H9 (cell line): ENCODE measurements around the gene TMEM255A. TPM values are rescaled to one million over a fixed set of nuclear protein-coding genes. Genes with fewer than 3 reads are reported as not detected.

ENCODE experiments used
- DNase-seq: peaks from one replicate; pipeline ENCODE4 v3.0.0-alpha.2; 2017
- H2AFZ ChIP-seq: one replicate; pipeline ENCODE4 v1.6.1; 2013; ENCODE audit warnings: mild to moderate bottlenecking, low read length, control low read depth, moderate library complexity
- H2AK5ac ChIP-seq: 2 replicates; pipeline ENCODE4 v1.6.1; 2013; ENCODE audit warnings: low read length, control low read depth, mixed read lengths; ENCODE audit not compliant: insufficient read length
- H2BK120ac ChIP-seq: one replicate; pipeline ENCODE4 v1.6.1; 2013; ENCODE audit warnings: low read depth, mild to moderate bottlenecking, low read length, control low read depth, inconsistent platforms; ENCODE audit not compliant: poor library complexity, severe bottlenecking
- H2BK12ac ChIP-seq: 2 replicates; pipeline ENCODE4 v1.6.1; 2013; ENCODE audit warnings: low read length, control low read depth, mixed read lengths, low read depth; ENCODE audit not compliant: insufficient read length
- H2BK15ac ChIP-seq: 2 replicates; pipeline ENCODE4 v1.6.1; 2013; ENCODE audit warnings: low read depth, low read length, control low read depth
- H2BK20ac ChIP-seq: one replicate; pipeline ENCODE4 v1.6.1; 2013; ENCODE audit warnings: low read depth, mild to moderate bottlenecking, low read length, control low read depth, inconsistent platforms; ENCODE audit not compliant: poor library complexity, severe bottlenecking
- H2BK5ac ChIP-seq: 2 replicates; pipeline ENCODE4 v1.6.1; 2013; ENCODE audit warnings: low read length, control low read depth, mixed read lengths; ENCODE audit not compliant: insufficient read length
- H3K14ac ChIP-seq: 2 replicates; pipeline ENCODE4 v1.6.1; 2013; ENCODE audit warnings: low read length, control low read depth; ENCODE audit not compliant: insufficient read depth
- H3K18ac ChIP-seq: 2 replicates; pipeline ENCODE4 v1.6.1; 2013; ENCODE audit warnings: low read depth, mild to moderate bottlenecking, mixed read lengths, low read length, control low read depth; ENCODE audit not compliant: insufficient read length
- H3K23ac ChIP-seq: 2 replicates; pipeline ENCODE4 v1.6.1; 2013; ENCODE audit warnings: low read length, control low read depth, mixed read lengths, low read depth; ENCODE audit not compliant: insufficient read length
- H3K23me2 ChIP-seq: 2 replicates; pipeline ENCODE4 v1.6.1; 2013; ENCODE audit warnings: low read depth, mild to moderate bottlenecking, mixed read lengths, low read length, control low read depth; ENCODE audit not compliant: insufficient read length, poor library complexity, severe bottlenecking
- H3K27ac ChIP-seq: 2 replicates; pipeline ENCODE4 v1.5.1; 2013; ENCODE audit warnings: low read length, control low read depth, mixed read lengths, low read depth; ENCODE audit not compliant: insufficient read length
- H3K27me3 ChIP-seq: 2 replicates; pipeline ENCODE4 v1.6.1; 2013; ENCODE audit warnings: low read length, control low read depth, inconsistent platforms; ENCODE audit not compliant: insufficient read depth
- H3K4ac ChIP-seq: 2 replicates; pipeline ENCODE4 v1.6.1; 2013; ENCODE audit warnings: low read depth, mild to moderate bottlenecking, control low read depth, inconsistent platforms, low read length, moderate library complexity
- H3K4me1 ChIP-seq: 2 replicates; pipeline ENCODE4 v1.6.1; 2013; ENCODE audit warnings: low read length, control low read depth, inconsistent platforms; ENCODE audit not compliant: insufficient read depth
- H3K4me2 ChIP-seq: 2 replicates; pipeline ENCODE4 v1.6.1; 2013; ENCODE audit warnings: low read length, control low read depth, mixed read lengths; ENCODE audit not compliant: insufficient read length, insufficient read depth
- H3K56ac ChIP-seq: 2 replicates; pipeline ENCODE4 v1.6.1; 2013; ENCODE audit warnings: low read depth, mild to moderate bottlenecking, mixed read lengths, low read length, control low read depth; ENCODE audit not compliant: insufficient read length
- H3K79me1 ChIP-seq: 2 replicates; pipeline ENCODE4 v1.6.1; 2013; ENCODE audit warnings: low read depth, mild to moderate bottlenecking, moderate library complexity, low read length, control low read depth, inconsistent platforms; ENCODE audit not compliant: insufficient read depth, poor library complexity, severe bottlenecking
- H3K79me2 ChIP-seq: 2 replicates; pipeline ENCODE4 v1.6.1; 2013; ENCODE audit warnings: low read length, control low read depth, inconsistent platforms; ENCODE audit not compliant: insufficient read depth
- H3K9ac ChIP-seq: 2 replicates; pipeline ENCODE4 v1.6.1; 2013; ENCODE audit warnings: low read length, control low read depth, mixed read lengths; ENCODE audit not compliant: insufficient read length; ENCODE audit errors: extremely low read depth
- H3K9me3 ChIP-seq: one replicate; pipeline ENCODE4 v1.6.1; 2013; ENCODE audit warnings: low read depth, low read length, inconsistent platforms; ENCODE audit not compliant: control insufficient read depth
- H3T11ph ChIP-seq: one replicate; pipeline ENCODE4 v1.6.1; 2013; ENCODE audit warnings: mild to moderate bottlenecking, low read length, control low read depth, inconsistent platforms
- H4K20me1 ChIP-seq: one replicate; pipeline ENCODE4 v1.6.1; 2013; ENCODE audit not compliant: control insufficient read depth, insufficient read length, insufficient read depth
- H4K5ac ChIP-seq: 2 replicates; pipeline ENCODE4 v1.6.1; 2013; ENCODE audit warnings: low read depth, mild to moderate bottlenecking, mixed read lengths, low read length, control low read depth; ENCODE audit not compliant: insufficient read length
- H4K8ac ChIP-seq: replicated peaks from 2 replicates; pipeline ENCODE4 v1.6.1; 2013; ENCODE audit warnings: low read length, control low read depth, mixed read lengths, low read depth; ENCODE audit not compliant: insufficient read length
- H4K91ac ChIP-seq: 2 replicates; pipeline ENCODE4 v1.6.1; 2013; ENCODE audit warnings: low read depth, mild to moderate bottlenecking, moderate library complexity, mixed read lengths, low read length, control low read depth; ENCODE audit not compliant: insufficient read length
- H3K27ac Mint-ChIP-seq, 3 experiments: 2 replicates in 2 of 3; 3 replicates in 1 of 3; pipeline ENCODE4 v1.8.0; 2020 to 2021; ENCODE audit warnings: mixed read lengths in 3 of 3, mild to moderate bottlenecking in 1 of 3, moderate library complexity in 1 of 3
- H3K27me3 Mint-ChIP-seq: 2 replicates; pipeline ENCODE4 v1.8.0; 2021; ENCODE audit warnings: low read depth, mild to moderate bottlenecking, moderate library complexity, mixed read lengths
- H3K36me3 Mint-ChIP-seq, 3 experiments: 2 replicates in 2 of 3; 3 replicates in 1 of 3; pipeline ENCODE4 v1.8.0; 2020 to 2021; ENCODE audit warnings: low read depth in 3 of 3, mixed read lengths in 3 of 3; ENCODE audit not compliant: insufficient read depth in 1 of 3
- H3K4me1 Mint-ChIP-seq, 2 experiments: 2 replicates each; pipeline ENCODE4 v1.8.0; 2020; ENCODE audit warnings: mixed read lengths in 2 of 2
- H3K4me3 Mint-ChIP-seq, 2 experiments: 2 replicates in 1 of 2; 3 replicates in 1 of 2; pipeline ENCODE4 v1.8.0; 2020 to 2021; ENCODE audit warnings: mild to moderate bottlenecking in 2 of 2, mixed read lengths in 2 of 2, moderate library complexity in 1 of 2
- H3K9me3 Mint-ChIP-seq, 2 experiments: 2 replicates in 1 of 2; 3 replicates in 1 of 2; pipeline ENCODE4 v1.8.0; 2020; ENCODE audit warnings: mild to moderate bottlenecking in 2 of 2, mixed read lengths in 2 of 2, moderate library complexity in 1 of 2
- CTCF ChIP-seq: fragments of 200-600 bp; sonication (generic); conservative IDR thresholded peaks from 3 replicates; pipeline ENCODE4 v1.8.0; 2021; ENCODE audit warnings: antibody characterized with exemption, mild to moderate bottlenecking
- WGBS: extraction: QIAGEN DNeasy Blood & Tissue Kit; methylation state at CpG from one replicate; pipeline ENCODE4 v1.1.7; 2013; ENCODE audit warnings: missing lambda C conversion rate, low lambda C conversion rate, mixed read lengths; ENCODE audit not compliant: insufficient read length; ENCODE audit errors: extremely low coverage; 5-methylcytosine and 5-hydroxymethylcytosine counted together
- total RNA-seq: library from RNA; stranded (reverse); gene quantifications from 2 replicates; pipeline ENCODE4 v1.2.1, GENCODE V29; 2021

The TMEM255A gene
- total RNA-seq, 1 experiment from 2014 or later = 0.77 TPM

GRCh38 chrX:120297923-120298322 is 13.3 kb downstream of the TMEM255A start:
- H3K4me1 ChIP-seq = no peaks in the 10 kb centered on the region; the same call in 1 of the 2 replicates
- no peak overlapping the region for H2AFZ ChIP-seq
- no peak overlapping the region for H4K91ac ChIP-seq
- H3K79me1 ChIP-seq = no peaks in the 10 kb centered on the region
- H3K9ac ChIP-seq = no peak overlapping the region
- no CpG with 5 or more reads among the region's 1 CpG for WGBS
- TF ChIP-seq CTCF = no peak
- no peak overlapping the region for H2BK5ac ChIP-seq
- H3K4ac ChIP-seq = no peak overlapping the region
- H2BK15ac ChIP-seq = no peak overlapping the region
- H3K9me3 Mint-ChIP-seq = peaks cover 49 to 60% of the 10 kb centered on the region in 2 experiments
- H3K27ac ChIP-seq = no peak overlapping the region
- no peak overlapping the region for H3K4me3 Mint-ChIP-seq
- H4K8ac ChIP-seq = no peak overlapping the region
- no peak overlapping the region for H2BK12ac ChIP-seq
- no peaks in the 10 kb centered on the region for H3K27me3 ChIP-seq
- H3K9me3 ChIP-seq = peaks cover 17% of the 10 kb centered on the region
- no peak overlapping the region for H2BK20ac ChIP-seq
- H3K4me2 ChIP-seq = no peak overlapping the region
- no peak overlapping the region for H3K18ac ChIP-seq
- H3K23ac ChIP-seq = no peak overlapping the region
- H3T11ph ChIP-seq = no peak overlapping the region
- no peak overlapping the region for H3K56ac ChIP-seq
- H3K23me2 ChIP-seq = no peaks in the 10 kb centered on the region
- no peaks in the 10 kb centered on the region for H3K79me2 ChIP-seq
- H4K5ac ChIP-seq = no peak overlapping the region
- no peak for DNase-seq
- H3K27me3 Mint-ChIP-seq = no peaks in the 10 kb centered on the region; the same call in 1 of the 2 replicates
- H3K36me3 Mint-ChIP-seq = no peaks in the 10 kb centered on the region; a peak in 1 of 7 replicates
- H2BK120ac ChIP-seq = no peak overlapping the region
- H3K4me1 Mint-ChIP-seq = peaks cover 11 to 12% of the 10 kb centered on the region in 2 experiments
- no peak overlapping the region for H3K27ac Mint-ChIP-seq
- no peak overlapping the region for H3K14ac ChIP-seq
- no peaks in the 10 kb centered on the region for H4K20me1 ChIP-seq
- H2AK5ac ChIP-seq = no peak overlapping the region
